Raji (cell line): ENCODE results near the gene FYTTD1.

Source experiments
- POLR2A ChIP-seq: IDR thresholded peaks from 2 replicates; pipeline ENCODE4 v1.6.1; 2011; ENCODE audit warnings: low read depth, low read length, control low read depth; ENCODE audit not compliant: insufficient read depth

FYTTD1 gene

GRCh38 chr3:197784019-197784585, 34.4 kb downstream of the FYTTD1 start:
- no peak for TF ChIP-seq POLR2A

GRCh38 chr3:197787412-197787811, 37.7 kb downstream of the FYTTD1 start:
- no peak for TF ChIP-seq POLR2A

GRCh38 chr3:197789309-197789708, 39.6 kb downstream of the FYTTD1 start:
- no peak for TF ChIP-seq POLR2A

GRCh38 chr3:197790033-197790432, 40.4 kb downstream of the FYTTD1 start:
- no peak for TF ChIP-seq POLR2A

DNA sequence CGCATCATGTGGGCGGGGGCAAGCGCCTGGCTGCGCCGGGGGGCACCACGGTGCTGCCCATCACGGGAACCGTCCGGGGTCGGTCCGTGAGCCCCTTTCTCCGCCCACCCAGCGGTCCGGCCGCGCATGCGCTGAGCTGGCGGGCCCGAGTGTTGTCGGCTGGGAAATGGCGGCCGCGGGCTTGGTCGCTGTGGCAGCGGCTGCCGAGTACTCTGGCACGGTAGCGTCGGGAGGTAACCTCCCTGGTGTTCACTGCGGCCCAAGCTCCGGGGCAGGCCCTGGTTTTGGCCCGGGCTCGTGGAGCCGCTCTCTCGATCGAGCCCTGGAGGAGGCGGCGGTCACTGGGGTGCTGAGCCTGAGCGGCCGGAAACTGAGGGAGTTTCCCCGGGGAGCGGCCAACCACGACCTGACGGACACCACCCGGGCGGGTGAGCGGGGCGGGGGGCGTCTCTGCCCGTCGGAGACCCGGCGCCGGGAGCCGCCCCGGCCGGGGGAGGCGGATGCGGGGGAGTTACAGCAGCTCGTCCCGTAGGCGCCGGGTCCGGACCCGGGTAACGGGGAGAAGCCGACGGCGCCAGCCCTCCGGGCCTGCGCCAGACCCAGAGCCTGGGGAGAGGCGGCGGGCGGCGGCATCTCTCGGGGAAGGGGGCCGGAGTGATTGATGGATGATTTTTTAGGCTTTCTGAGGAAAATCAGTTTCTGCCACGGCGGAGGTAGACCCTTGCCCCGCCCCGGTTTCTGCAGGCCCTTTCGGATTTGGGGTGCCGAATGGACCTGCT, 41.6 kb downstream of the FYTTD1 start, which contains the start of gene LRCH3:
LRCH3 (plus strand) TSS at position 142 of the 779 bp plus-strand sequence; CDS start at position 167, 25 bp downstream.
- TF ChIP-seq POLR2A: peak; percentile 97

- no peak for TF ChIP-seq POLR2A
Observed at GRCh38 chr3:197791892-197792647, 42.4 kb downstream of the FYTTD1 start.

GRCh38 chr3:197793247-197793646, 43.6 kb downstream of the FYTTD1 start:
- TF ChIP-seq POLR2A: no peak

- no peak for TF ChIP-seq POLR2A
Observed at GRCh38 chr3:197794115-197794514, 44.4 kb downstream of the FYTTD1 start.

- no peak for TF ChIP-seq POLR2A
Observed at GRCh38 chr3:197795200-197795599, 45.5 kb downstream of the FYTTD1 start.

DNA sequence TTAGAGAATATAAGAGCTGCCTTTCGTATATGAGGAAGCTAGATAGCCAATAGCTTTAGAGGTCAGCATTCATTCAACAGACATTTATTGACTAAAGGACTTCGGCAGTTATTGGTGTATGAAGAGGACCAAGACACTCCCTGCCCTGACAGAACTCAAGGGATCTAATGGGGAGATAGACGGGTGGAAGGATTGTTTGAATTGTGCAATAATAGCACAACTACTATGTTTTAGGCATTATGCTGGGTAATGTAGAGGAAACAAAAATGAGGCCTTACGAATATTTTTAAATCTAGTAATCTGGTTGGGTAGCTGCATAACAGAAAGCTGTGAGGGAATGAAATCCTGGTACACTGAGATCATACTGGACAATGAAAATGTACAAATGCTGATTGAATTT, 46.4 kb downstream of the FYTTD1 start:
- no peak for TF ChIP-seq POLR2A

DNA sequence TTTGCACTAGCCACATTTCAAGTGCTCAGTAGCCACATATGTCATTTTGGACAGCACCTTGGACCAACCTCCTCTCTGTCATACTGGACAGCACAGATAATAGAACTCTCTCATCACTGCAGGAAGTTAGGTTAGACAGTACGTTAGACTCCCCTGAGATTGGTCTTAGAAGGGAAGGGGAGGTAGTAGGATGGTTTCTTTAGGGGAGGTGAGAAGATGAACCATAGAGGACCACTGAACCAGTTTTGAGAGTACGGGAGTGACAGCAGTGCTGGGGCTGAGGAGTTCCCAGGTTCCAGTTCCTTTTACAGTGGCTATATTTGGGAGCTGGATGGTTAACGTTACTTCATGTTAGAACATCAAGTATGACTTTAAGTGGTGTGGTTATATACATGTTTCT, 49.2 kb downstream of the FYTTD1 start:
- no peak for TF ChIP-seq POLR2A

- no peak for TF ChIP-seq POLR2A
Observed at GRCh38 chr3:197800379-197800778, 50.7 kb downstream of the FYTTD1 start.

DNA sequence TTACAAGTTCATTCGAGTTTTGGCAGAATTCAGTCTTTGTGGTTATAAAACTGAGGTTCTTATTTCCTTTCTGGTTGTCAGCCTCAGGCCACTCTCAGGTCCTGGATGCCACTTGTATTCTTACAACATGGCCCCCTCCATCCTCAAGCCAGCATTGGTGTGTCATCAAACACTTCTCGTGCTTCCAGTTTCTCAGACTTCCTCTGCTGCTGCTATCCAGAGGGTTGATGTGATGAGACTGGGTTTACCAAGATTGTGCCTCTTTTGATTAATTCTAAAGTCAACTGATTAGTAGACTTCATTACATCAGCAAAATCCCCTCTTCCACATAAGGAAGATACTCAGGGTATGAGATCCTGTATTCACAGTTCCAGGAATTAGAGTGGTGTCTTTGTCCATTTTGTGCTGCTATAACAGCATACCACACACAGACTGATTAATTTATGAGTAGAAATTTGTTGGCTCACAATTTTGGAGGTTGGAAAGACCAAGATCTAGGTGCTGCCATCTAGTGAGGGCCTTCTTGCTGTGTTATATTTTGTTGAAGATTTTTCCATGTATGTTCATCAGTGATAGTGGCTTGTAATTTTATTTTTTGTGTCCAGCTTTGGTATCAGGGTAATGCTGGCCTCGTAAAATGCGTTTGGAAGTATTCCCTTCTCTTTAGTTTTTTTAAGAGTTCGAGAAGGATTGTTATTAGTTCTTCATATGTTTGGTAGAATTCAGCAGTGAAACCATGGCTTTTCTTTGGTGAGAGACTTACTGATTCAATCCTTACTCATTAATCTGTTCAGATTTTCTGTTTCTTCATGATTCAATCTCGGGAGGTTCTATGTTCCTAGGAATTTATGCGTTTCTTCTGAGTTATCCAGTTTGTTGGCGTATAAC, 52.5 kb downstream of the FYTTD1 start:
- TF ChIP-seq POLR2A: no peak

DNA sequence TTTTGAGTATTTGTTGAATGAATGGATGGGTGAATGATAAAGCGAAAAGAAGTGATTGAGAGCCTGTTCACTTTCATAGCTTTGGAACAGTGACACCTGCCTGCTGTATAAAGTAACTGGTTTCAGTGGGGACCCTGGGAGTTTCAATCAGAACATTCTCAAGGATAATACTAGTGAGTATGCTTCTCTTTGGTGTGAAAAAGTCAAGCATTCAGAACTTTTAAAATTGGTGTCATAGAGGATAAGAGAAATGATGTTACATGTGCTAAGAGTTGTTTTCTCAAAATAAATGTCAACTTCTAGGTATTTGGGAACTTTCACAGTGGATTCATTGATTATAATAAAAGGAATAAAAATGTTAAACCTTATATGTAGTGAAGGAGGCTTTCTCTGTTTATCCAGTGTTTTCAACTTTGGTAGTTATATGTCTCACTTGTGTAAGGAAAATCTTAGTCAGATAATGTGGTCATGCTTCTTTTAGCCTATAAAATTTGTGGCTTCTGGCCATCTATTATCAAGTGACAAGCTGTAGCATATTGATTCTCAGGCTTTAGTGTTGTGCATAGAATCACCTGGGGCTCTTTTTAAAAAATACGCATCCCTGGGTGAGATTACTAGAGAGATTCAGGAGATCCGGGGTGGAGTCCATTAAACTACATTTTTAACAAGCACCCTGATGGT, 53.2 kb downstream of the FYTTD1 start:
- TF ChIP-seq POLR2A: no peak
